OCI-LY1 (cell line): ENCODE measurements around the gene RHEB.

Source experiments
- CTCF ChIP-seq: fragments of 200-600 bp; sonication (generic), shearing (Covaris generic); IDR thresholded peaks from 2 replicates; pipeline ENCODE4 v1.5.1; 2017; ENCODE audit warnings: mild to moderate bottlenecking, antibody characterized with exemption, low read length, moderate library complexity, mixed read lengths
- EZH2 ChIP-seq: fragments of 200-600 bp; sonication (generic), shearing (Covaris generic); IDR thresholded peaks from 2 replicates; pipeline ENCODE4 v1.8.0; 2017; ENCODE audit warnings: borderline replicate concordance, mixed run types, mild to moderate bottlenecking, antibody characterized with exemption, low read length, moderate library complexity, mixed read lengths

DNA sequence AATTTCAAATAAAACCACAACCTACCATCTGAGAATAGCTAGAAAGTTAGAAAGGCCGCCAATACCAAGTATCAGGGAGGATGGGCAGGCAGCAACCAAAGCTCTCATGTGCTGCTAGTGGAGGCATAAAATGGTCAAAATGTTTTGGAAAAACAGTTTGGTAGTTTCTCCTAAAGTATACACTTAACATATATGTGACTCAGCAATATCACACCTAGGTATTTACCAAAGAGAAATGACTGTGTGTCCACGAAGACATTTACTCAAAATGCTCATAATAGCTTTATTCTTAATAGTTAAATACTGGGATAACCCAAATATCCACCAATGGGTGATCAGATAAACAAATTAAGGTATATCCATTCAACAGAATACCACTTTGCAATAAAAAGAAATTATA is 14.3 kb downstream of the RHEB start:
- TF ChIP-seq CTCF: no peak
- TF ChIP-seq EZH2: no peak
